Hippocampal formation (tissue), 2 donors: ENCODE results near the gene COL5A1.
"Not testable (repeated sequence)": the region's sequence is repeated elsewhere in the genome, so short reads cannot be mapped to it uniquely, and the experiment has no call there.

ENCODE experiments used
- DNase-seq, 2 donors: peaks; one replicate each; lab custom pipeline; 2025; lab: John Stamatoyannopoulos, UW

The COL5A1 gene

GRCh38 chr9:134707731-134708671 is 66.4 kb downstream of the COL5A1 start:
- DNase-seq, result no peak

- DNase-seq, result no peak
These were observed 67.1 kb downstream of the COL5A1 start for GRCh38 chr9:134708672-134709038.

DNA sequence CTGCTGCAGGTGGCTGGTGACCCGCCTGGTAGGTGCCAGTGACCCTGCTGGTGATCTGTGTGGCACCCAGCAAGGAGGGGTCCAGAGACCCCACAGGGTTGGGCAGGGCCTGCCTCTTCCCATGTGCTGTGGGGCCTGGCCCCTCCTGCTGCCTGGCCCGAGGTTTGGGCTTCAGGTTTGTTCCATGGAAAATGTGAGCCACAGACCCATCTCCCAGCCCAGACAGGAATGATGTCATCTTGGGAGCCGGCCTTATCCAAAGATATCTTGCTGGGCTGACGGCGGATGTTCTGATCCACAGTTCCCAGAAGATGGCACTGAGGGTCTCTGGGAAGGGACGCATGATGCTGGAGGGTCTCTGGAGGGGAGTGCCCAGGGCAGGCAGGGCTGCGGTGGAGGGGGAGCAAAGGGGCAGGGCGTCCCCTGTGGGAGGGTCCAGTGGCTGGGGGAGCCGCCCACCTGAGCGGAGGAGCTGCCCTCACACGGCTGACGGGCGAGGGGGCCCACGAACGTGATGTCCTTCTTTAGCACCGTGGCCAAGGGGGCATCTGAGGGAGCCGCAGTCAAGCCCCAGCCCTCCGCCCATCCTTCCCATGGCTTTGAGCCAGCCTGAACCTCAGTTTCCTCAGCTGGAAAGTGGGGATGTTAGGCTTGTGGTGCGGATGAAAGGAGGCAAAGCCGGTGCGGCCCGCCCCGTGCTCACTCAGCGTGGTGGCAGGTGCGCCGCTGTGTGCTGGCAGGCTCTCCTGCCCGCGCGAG is 68.1 kb downstream of the COL5A1 start:
- DNase-seq, result no peak

DNA sequence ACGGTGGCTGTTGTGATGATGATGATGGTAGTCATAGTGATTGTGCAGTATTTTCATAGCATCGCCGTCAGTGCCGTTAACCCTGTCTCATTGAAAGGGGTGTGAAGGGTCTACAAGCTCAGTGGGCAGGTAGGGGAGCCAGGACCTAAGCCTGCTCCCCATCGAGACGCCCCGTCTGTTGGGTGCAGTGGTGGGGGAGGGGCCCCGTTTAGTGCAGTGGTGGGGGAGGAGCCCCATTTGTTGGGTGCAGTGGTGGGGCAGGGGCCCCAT is 68.6 kb downstream of the COL5A1 start:
- no peak for DNase-seq

DNA sequence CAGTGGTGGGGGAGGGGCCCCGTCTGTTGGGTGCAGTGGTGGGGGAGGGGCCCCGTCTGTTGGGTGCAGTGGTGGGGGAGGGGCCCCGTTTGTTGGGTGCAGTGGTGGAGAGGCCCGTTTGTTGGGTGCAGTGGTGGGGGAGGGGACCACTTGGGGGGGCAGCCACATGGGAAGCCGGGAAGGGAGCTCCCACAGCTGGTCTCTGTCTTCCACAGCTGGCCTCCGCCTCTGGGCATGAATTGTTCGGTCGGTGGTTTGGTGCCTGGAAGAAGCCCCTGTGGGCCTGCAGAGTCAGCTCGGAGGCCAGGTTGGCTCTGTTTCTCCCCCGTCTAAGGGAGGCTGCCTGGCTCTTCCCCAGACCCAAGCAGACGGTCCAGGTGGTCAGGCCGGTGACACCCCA is 69.3 kb downstream of the COL5A1 start:
- DNase-seq, result no peak

GRCh38 chr9:134712243-134712642 is 70.6 kb downstream of the COL5A1 start:
- DNase-seq, result no peak

DNA sequence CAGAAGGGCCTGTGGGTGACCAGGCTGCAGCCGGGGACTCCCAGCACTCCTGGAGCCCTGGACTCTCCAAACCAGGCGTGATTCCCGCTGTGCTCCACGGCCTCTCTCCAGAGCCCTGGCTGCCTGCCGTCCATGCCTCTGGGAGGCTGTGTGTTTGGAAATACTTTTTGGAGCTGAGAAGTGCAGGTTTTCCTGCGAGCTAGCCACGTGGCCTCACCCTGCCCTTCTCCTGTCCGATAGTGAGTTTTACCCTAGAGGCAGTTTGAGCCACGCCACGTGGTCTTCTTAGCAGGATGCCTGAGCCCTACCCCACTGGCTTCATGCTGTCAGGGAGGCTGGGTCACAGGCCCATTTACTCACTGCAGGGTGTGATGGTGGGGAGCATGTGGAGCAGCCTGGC is 71.3 kb downstream of the COL5A1 start:
- DNase-seq, result no peak

GRCh38 chr9:134715536-134715935 is 73.9 kb downstream of the COL5A1 start:
- not testable (repeated sequence) for DNase-seq

- no peak for DNase-seq
These were observed 74.5 kb downstream of the COL5A1 start for GRCh38 chr9:134716067-134716466.

DNA sequence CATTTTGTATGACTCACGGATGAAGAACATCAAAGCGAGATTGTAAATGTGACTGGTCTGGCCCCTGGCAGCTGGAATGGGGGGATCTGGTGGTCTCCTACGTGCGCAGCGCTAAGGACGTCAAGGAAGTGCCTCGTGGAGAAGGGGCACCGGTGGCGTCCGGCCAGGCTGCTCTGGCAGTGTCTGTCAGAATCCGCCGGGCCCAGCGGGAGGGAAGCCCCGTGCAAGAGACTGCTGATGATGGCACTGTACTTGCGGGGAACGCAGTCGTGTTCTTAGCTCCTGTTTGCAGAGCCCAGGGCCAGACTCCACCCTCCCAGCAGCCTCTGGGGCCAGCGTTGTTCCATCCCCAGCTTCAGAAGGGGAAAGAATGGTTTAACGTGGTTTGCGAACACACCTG is 75.5 kb downstream of the COL5A1 start:
- no peak for DNase-seq

- no peak for DNase-seq
These were observed 76.5 kb downstream of the COL5A1 start for GRCh38 chr9:134717924-134718645.

GRCh38 chr9:134719331-134719730 is 77.7 kb downstream of the COL5A1 start:
- no peak for DNase-seq

GRCh38 chr9:134720136-134720753 is 78.6 kb downstream of the COL5A1 start:
- no peak for DNase-seq

GRCh38 chr9:134720796-134721195 is 79.2 kb downstream of the COL5A1 start:
- no peak for DNase-seq

GRCh38 chr9:134721344-134721743 is 79.7 kb downstream of the COL5A1 start:
- no peak for DNase-seq

GRCh38 chr9:134722120-134722701 is 80.6 kb downstream of the COL5A1 start:
- no peak for DNase-seq

GRCh38 chr9:134723037-134723436 is 81.4 kb downstream of the COL5A1 start:
- DNase-seq, result no peak

DNA sequence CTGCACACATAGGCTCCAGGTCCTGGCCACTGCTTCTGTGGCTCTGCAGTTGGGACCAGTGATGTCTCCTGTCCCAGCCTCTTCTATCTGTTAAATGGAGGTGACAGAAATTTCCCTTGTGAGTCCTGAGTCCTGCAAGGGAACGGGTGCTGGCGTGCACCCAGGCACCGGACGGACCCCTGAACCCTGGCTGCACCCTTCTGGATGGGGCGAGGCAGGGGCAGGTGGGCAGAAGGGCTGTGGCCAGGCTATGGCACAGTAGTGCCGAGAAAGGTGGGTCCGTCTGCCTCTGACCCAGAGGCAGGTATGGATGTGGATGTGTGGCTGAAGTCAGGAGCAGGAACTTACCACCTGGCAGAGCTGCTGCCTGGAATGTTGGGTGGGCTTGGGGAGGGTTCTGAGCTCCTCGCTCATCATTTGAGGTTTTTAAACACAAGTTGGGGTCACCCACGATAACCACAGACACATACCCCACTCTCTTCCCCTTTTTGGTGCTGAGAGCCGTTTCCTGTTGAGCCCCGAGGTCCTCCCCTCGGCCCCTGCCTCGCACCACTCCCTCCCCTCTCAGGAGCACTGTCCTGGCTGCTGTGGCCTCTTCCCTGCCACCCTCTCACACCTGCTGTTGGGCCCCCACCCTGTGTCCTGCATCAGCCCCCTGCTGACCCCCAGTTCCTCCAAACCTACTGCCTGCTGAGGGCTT is 82.0 kb downstream of the COL5A1 start:
- no peak for DNase-seq

- DNase-seq, result no peak
These were observed 82.8 kb downstream of the COL5A1 start for GRCh38 chr9:134724202-134724911.

- no peak for DNase-seq
These were observed 83.5 kb downstream of the COL5A1 start for GRCh38 chr9:134724912-134725604.
